SKM-1 treated with dmso at 0.1 percent for 144 hours (cell line): ENCODE data around the gene DHRS2.
"Not testable (repeated sequence)": the region's sequence is repeated elsewhere in the genome, so short reads cannot be mapped to it uniquely, and the experiment has no call there.

Experiments used
- DNase-seq: peaks from one replicate; lab custom pipeline; 2025; ENCODE audit not compliant: unreplicated experiment; lab: John Stamatoyannopoulos, UW

DHRS2 gene

DNA sequence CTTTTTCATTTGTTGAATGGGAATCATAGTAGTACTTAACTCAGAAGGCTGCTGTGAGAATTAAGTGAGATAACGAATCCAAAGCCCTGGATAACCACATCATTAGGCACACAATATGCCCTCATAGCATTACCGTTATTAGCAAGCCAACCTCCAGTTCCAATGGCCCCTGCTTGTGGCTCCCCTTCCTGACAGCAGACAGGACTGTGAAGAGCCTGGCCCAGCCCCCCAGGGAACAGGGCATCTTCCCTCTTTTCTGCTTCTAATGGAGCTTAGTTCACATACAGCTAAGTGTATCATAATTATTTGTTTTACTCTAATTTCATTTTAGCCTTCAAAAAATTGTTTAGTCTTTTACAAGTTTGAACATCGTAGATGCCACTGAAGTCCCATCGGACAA is 39.7 kb downstream of the DHRS2 start:
- no peak for DNase-seq

DNA sequence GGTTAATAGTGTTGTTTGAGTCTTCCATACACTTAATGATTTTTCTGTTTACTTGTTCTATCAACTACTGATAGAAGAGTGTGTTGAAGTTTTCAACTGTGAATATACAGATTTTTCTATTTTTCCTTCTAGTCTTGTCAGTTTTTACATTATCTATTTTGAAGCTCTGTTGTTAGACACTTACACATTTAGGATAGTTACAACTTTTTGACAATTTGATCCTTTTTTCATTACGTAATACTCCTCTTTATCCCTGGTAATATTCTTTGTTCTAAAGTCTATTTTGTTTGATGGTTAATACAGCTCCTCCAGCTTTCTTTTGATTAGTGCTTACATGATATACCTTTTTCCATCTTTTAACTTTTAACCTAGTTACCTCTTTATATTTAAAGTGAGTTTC is 45.2 kb downstream of the DHRS2 start:
- no peak for DNase-seq

DNA sequence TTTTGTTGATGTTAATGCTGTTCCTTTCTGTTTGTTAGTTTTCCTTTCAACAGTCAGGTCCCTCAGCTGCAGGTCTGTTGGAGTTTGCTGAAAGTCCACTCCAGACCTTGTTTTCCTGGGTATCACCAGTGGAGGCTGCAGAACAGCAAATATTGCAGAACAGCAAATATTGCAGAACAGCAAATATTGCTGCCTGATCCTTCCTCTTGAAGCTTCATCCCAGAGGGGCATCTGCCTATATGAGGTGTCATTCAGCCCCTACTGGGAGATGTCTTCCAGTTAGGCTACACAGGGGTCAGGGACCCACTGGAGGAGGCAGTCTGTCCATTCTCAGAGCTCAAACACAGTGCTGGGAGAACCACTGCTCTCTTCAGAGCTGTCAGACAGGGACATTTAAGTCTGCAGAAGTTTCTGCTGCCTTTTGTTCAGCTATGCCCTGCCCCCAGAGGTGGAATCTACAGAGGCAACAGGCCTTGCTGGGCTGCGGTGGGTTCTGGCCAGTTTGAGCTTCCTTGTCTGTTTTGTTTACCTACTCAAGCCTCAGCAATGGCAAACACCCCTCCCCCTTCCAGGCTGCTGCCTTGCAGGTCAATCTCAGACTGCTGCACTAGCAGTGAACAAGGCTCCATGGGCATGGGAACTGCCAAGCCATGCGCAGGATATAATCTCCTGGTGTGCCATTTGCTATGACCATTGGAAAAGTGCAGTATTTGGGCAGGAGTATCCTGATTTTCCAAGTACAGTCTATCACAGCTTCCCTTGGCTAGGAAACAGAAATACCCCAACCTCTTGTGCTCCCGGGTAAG is 53.7 kb downstream of the DHRS2 start:
- not testable (repeated sequence) for DNase-seq

DNA sequence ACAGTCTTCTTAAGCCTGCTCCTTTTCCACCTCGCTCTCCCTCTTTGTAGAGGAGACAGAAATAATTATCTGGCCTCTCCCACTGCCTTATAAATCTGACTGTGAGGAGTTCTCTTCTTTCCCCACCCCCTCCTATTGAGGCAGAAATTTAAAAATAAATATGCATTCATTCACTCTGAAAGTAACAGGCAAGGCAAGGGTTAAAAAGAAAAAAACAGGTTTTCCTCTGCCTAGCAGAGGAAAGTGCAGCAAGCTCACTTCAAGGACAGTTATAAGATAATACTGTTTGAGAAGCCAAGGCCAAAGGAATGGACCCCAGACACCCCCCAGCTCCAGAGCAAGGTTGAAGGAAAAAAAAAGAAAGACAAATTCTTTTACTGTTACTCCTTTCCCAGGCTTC is 56.3 kb downstream of the DHRS2 start:
- DNase-seq, result no peak

DNA sequence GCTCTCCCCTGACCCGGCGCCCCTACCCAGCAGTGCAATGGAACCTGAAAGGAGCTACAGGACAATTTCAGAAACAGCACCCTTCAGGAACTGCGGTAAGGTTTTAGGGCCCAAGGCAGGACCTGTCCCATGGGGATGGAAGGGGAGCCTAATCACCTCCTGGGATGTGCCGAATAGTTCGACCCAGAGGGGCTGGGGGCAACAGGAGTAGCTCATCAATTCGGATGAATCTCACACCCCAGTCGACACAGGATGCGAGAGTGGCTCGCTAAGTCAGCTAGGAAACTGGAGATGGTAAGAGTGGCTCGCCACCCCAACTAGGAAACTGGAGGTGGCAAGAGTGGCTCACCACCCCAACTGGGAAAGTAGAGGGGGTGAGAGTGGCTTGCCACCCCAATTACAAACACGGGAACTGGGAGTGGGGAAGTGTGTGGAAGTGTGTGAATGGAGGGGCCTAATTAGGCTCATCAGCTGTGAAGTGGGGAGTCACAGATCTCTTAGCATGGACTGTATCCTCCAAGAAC is 57.1 kb downstream of the DHRS2 start:
- DNase-seq, result no peak

DNA sequence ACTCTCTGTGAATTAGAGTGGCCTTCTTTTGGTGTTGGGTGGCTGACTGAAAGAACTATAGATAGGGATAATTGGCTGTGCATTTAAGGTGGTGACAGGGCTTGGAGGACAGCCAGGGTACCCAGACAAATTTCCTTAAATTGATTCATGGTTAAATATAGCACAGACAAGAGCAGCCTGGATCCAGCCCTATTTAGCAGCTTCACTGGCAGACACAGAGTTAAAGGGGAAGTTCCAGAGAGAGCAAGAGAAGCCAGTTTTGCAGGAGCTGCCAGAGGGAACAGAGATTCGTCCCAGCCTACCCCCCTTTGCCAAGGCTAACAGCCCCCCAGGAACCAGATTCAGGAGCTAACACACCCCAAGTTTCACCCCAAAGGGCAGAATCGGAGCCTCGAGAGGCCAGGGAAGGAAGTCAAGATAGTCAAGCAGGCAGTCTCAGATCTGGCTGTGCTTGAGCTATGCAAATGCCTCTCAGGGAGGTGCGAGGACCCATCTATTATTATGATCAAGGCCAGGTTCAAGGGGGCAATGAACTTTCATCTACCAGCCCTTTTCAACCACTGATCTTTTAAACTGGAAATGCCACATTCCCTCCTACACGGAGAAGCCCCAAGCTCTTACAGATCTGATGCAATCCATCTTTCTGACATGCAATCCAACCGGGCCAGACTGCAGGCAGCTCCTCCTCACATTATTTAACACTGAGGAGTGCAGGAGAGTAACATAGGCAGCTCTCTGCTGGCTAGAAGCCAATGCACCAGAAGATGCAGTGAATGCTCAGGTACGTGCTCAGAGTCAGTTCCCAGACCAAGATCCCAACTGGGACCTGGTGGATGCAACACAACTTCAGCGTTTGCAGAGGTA is 58.2 kb downstream of the DHRS2 start:
- no peak for DNase-seq
